Left renal cortex interstitium (tissue), 4 donors: ENCODE results near the gene C6orf62. TPM values are rescaled to one million over a fixed set of nuclear protein-coding genes. Genes with fewer than 3 reads are reported as not detected.
"Not testable (repeated sequence)": the region's sequence is repeated elsewhere in the genome, so short reads cannot be mapped to it uniquely, and the experiment has no call there.

Source experiments
- DNase-seq, 4 donors: peaks; one replicate each; pipeline ENCODE4 v3.0.0-alpha.2; 2013; ENCODE audit warnings: low read depth in 4 of 4, low spot score in 2 of 4, missing footprints in 1 of 4
- polyA plus RNA-seq, 4 donors: library from polyadenylated mRNA; unstranded; fragments of 120-200 nt; gene quantifications; one replicate each; pipeline ENCODE4 v1.2.1, GENCODE V29; 2013; ENCODE audit not compliant: insufficient read length in 4 of 4

Gene C6orf62
- polyA plus RNA-seq, 4 donors = 120 to 148 (median 140) TPM

GRCh38 chr6:24743265-24743943, 24.4 kb upstream of the C6orf62 start:
- DNase-seq = no peak

DNA sequence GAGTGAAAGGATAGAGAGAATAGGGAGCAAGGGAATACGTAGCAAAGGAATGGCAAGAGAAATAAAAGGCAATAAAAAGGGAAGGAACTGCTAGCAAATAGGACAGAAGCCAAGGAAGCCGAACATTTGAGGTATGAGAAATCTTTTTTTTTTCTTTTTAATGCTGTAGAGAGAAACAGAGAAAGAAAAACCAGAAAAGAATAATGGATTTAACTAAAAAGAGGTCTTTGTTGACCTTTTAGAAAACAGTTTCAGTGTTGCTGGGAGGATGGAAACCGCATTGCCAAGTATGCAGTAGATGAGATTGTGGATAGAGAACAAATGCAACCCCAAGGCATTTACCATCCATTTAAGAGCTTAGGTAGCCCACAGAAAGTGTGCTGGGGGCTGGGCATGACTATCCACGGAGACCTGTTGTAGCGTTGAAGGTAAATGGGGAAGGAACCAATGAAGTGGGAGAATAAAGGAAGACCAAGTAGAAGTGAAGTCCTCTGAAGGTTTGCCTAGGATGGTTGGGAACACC, 23.3 kb upstream of the C6orf62 start:
- DNase-seq = no peak

DNA sequence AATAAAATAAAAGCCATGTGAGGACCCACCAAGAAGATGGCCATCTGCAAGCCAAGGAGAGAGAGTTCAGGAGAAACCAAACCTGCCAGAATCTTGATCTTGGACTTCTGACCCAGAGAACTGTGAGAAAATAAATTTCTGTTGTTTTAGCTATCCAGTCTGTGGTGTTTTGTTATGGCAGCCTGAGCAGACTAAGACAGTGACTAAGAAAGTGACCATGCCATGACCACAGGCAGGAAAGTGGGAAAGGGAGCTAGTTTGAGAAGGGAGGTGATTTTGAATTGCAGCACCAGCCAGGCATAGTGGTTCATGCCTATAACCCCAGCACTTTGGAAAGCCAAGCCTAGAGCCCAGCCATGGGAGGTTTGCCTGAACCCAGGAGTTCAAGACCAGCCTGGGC, 21.9 kb upstream of the C6orf62 start:
- DNase-seq = no peak

DNA sequence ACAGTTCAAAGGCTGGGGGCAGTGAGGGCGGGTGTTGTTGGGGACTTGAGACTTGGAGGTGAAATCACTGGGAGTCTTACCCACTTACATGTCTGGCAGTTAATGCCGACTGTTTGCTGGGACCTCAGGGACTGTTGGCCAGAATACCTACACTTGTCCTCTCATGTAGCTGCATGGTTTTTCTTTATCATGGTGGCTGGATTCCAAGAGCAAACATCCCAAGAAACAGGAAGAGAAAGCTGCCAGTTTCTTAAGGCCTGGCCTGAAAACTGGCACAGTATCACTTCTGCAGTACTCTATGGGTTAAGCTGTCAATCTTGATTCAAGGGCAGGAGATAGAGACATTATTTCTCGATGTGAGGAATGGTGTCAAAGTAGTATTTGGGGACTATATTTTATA, 19.8 kb upstream of the C6orf62 start:
- DNase-seq = no peak

DNA sequence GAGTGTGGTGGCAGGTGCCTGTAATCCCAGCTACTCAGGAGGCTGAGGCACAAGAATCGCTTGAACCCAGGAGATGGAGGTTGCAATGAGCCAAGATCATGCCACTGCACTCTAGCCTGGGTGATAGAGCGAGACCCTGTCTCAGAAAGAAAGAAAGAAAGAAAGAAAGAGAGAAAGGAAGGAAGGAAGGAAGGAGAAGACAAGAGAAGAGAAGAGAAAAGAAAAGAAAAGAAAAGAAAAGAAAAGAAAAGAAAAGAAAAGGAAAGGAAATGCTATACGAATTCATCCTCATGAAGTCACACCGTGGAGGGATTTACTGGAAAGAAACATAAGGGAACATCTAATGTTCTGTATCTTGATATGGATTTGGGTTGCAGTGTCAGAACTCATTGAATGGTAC, 15.8 kb upstream of the C6orf62 start:
- not testable (repeated sequence) for DNase-seq

- DNase-seq = no peak
Measured at GRCh38 chr6:24734166-24734565, 15.2 kb upstream of the C6orf62 start.

DNA sequence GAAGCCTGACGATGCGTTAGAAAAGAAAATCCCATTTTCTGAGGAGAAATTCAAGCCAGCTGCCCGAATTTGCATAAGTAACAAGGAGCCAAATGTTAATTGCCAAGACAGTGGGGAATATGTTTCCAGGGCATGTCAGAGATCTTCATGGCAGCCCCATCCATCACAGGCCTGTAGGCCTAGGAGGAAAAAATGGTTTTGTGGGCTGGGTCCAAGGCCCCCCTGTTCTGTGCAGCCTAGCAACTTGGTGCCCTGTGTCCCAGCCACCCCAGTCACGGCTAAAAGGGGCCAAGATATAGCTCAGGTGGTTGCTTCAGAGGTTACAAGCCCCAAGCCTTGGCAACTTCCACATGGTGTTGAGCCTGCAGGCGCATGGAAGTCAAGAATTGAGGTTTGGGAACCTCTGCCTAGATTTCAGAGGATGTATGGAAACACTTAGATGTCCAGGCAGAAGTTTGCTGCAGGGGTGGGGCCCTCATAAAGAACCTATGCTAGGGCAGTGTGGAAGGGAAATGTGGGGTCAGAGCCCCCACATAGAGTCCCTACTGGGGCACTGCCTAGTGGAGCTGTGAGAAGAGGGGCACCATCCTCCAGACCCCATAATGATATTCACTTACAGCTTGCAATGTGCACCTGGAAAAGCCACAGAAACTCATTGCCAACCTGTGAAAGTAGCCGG, 12.6 kb upstream of the C6orf62 start:
- DNase-seq = not testable (repeated sequence)

DNA sequence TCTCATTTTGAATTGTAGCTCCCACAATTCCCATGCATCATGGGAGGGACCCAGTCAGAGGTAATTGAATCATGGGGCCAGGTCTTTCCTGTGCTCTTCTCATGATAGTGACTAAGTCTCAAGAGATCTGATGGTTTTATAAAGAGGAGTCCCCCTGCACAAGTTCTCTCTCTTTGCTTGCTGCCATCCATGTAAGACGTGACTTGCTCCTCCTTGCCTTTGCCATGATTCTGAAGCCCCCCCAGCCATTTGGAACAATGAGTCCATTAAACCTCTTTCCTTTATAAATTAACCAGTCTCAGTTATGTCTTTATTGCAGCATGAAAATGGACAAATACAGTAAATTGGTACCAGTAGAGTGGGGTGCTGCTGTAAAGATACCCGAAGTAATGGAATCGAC, 11.7 kb upstream of the C6orf62 start:
- not testable (repeated sequence) for DNase-seq

GRCh38 chr6:24723270-24723669, 4.3 kb upstream of the C6orf62 start:
- no peak for DNase-seq

DNA sequence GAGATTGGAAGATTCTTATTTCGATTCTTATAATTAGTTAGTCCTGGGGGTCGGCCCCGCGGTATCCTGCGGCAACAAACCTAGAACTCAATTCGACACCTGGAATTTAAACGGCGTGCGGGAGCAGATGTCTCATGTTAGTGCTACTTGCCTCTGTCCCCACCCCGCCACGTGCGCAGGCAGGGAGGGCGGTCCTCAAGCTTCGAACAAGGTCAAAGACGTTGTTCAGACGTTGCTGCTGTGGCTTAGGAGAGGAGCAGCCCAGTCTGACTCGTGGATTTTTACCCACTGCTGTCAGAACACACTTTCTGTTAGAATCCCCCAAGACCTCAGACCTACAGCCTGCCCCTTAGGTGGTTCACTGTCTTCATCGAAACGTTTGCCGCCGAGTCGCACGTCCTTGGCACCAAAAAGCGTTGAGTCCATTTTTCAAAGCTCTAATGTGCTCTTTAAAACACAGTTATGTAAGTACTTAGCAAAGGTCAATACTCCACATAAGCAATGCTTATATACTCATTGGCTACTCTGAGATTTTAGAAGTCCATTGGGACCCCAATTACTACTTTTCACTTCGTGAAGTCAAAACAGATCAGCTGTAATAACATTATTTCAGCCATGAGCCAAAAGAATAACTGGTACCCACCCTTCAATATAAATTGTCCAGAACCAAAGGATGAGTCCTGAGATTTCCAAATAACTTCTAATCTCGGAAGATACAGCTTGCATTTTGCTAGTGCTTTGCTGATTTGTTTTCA, 2.7 kb upstream of the C6orf62 start:
- peak in 1 of 4 donors; percentile 90 for DNase-seq

DNA sequence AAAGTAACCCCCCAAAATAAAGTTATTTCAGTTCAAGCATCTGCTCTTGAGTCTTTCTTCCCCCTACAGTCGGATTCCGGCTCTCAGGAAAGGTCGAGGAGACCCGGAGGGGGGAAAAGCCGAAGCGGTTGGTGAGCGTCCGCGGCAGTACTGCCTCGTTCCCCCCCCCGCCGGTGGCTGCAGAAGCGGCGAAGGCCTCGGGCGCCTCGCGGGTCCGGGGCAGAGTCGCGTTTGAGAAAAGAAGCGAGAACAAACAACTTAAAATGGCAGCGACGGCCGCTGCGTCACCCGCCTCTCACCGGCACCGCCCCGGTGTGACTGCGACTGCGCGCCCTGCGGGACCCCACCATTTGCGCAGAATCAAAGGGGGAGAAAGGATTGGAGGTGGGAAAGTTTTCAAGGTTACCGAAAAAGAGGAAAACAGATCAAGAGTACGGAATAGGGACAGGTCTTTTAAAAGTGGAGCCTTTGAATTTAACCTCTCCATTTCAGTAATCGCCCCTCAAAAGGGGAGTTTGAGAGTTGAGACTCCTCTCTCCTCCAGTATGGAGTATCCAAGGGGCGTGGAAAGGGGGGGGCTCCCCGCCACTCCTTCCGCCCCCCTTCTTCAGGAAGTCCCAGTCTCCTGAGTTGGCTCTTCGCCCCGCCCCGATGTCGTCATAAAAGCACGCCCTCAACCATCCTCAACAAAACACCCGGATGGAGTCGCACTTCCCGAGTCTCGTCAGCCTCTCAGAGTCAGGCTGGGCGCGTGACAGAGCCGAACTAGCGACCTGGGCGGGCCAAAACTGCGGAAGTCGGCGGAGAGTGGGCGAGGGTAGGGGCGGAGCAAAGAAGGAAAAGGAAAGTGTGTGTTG, 1.9 kb upstream of the C6orf62 start:
- DNase-seq = peak; percentile 100

DNA sequence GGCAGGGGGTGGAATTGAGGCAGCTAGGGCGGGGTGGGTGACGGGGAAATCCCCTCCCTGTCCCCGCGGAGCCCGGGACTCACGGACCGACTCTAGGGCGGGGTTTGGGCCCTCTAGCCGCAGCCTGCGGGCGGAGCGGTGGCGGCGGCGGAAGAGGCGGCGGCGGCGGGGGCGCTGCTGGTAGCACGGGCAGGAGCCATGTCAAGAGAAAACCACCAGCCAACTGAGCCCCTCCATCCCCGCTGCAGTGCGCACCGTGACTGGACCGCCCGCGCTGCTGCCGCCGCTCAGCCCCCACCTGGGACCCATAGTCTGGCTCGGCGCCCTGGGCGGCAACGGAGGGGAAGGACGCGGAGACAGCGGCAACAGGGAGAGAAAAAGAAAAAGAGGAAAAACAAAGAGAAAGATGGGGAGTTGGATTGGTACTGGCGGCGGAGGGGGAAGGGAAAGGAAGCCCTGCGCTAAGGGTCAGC, 1.2 kb upstream of the C6orf62 start:
- no peak for DNase-seq

DNA sequence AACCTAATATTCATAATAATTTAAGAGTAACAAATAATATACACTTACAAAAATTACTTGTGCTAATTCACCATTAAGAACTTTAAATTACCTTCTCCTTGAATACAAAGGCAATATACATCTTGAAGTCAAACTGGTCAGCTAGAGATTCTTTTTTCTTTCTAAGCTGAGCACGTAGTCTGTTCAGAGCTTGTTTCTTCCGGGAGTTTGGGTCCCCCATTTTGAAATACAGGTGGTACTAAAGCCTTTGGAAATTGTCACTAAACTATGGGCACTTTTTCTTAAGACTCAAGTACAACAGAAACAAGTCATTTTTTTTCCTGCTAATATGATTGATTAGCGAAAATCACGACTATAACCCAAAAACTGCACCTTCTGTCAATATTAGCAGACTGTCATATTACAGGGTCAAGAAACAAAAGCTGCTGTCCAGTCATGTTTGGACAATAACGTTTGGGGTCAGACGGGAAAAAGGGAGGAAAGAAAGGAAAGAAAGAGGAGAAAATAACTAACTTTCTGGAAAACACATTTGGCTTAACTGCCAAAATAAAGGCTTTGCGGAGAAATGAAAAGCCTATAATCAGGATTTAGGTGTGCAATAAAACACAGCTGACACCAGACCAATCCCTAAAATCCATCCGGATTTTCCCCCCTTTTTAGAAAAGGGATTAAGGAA, 367 bp downstream of the C6orf62 start:
- DNase-seq = no peak

- not testable (repeated sequence) for DNase-seq
Measured at GRCh38 chr6:24716602-24717148, 2.3 kb downstream of the C6orf62 start.

- DNase-seq = no peak
Measured at GRCh38 chr6:24710519-24711303, 8.2 kb downstream of the C6orf62 start.

DNA sequence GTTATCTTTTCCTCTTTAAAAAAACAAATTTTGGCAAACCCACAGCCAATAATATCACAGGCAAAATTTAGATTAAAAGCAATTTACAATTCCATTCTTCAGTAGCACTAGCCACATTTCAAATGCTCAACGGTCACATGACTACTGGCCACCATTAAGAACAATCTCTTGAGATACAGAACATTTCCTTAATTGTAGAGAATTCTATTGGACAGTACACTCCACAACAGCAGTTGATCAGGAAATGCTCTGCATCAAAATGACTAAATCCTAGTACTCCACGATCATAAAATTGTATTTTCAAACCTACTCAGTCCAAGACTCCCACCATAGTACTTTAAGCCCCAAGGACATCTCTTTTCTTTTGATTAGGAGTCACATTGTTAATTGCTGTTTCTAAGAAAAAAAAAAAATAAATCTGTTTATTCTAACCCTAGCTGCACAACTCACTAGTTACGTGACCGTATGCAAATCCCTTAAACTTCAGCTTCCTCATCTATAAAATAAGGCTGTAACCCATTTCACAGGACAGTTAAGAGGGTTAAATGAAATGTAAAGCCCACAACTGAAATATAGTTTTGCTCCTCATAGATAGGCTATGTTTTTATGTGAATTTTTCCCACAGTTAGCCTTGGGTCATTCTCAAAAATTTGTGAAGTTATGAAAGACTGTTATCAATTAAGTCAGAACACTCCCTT, 9.8 kb downstream of the C6orf62 start:
- DNase-seq = no peak

GRCh38 chr6:24708612-24709011, 10.3 kb downstream of the C6orf62 start:
- DNase-seq = no peak

- DNase-seq = no peak
Measured at GRCh38 chr6:24704468-24704867, 14.5 kb downstream of the C6orf62 start.
